ENCODE results near the gene HK2. TPM values are rescaled to one million over a fixed set of nuclear protein-coding genes. Genes with fewer than 3 reads are reported as not detected.

The HK2 gene
- total RNA-seq, 2 donors from 2014 or later = 6.9 to 13.4 TPM

DNA sequence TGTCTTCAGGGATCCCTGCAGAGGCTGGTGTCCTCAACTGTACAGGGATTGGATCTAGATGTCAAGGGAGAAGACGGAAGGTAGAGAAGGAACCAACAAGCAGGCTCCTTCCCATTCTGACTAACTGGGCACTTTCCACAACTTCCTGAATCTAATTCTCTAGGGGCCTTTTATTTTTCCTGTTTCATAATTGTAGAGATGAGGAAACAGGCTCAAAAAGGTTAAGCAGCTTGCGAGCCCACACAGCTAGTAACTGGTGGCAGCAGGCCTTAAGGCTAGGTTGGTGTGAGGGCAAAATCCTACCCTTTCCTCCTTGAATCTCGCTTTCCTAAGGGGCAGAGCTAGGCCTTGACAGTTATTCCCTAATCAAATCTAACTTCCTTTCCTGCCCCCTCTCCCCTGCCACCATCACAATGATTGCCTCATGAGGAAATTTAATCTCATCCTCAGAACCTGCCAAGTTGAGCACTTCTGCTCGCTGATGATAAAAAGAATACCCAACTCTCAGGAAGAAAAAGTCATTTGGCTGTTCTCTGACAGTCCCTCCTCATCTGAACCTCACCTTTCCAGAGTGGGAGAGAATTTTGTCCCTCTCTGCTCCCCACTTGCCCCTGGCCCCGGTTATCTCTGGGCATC is 88.8 kb downstream of the HK2 start:
- Histone ChIP-seq H3K4me3 (no peak overlapping the region), H3K9me3 (no peaks in the 10 kb centered on the region), H3K27me3 (replicated peaks; ENCODE audit: insufficient read depth) (no peaks in the 10 kb centered on the region), H3K36me3 (no peaks in the 10 kb centered on the region), H3K4me1 (ENCODE audit: control insufficient read depth in 1 of 2, low read depth in 2 of 2) (peaks cover 0 to 3% of the 10 kb centered on the region in 2 donors), H3K27ac (no peak overlapping the region)
- DNase-seq (ENCODE audit: low spot score) = no peak
- TF ChIP-seq, protein P1, sequence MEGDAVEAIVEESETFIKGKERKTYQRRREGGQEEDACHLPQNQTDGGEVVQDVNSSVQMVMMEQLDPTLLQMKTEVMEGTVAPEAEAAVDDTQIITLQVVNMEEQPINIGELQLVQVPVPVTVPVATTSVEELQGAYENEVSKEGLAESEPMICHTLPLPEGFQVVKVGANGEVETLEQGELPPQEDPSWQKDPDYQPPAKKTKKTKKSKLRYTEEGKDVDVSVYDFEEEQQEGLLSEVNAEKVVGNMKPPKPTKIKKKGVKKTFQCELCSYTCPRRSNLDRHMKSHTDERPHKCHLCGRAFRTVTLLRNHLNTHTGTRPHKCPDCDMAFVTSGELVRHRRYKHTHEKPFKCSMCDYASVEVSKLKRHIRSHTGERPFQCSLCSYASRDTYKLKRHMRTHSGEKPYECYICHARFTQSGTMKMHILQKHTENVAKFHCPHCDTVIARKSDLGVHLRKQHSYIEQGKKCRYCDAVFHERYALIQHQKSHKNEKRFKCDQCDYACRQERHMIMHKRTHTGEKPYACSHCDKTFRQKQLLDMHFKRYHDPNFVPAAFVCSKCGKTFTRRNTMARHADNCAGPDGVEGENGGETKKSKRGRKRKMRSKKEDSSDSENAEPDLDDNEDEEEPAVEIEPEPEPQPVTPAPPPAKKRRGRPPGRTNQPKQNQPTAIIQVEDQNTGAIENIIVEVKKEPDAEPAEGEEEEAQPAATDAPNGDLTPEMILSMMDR (IDR thresholded peaks at IDR 0.05) = no peak
- ATAC-seq (ENCODE audit: insufficient number of reproducible peaks, low FRiP score, low read depth) = no peak

DNA sequence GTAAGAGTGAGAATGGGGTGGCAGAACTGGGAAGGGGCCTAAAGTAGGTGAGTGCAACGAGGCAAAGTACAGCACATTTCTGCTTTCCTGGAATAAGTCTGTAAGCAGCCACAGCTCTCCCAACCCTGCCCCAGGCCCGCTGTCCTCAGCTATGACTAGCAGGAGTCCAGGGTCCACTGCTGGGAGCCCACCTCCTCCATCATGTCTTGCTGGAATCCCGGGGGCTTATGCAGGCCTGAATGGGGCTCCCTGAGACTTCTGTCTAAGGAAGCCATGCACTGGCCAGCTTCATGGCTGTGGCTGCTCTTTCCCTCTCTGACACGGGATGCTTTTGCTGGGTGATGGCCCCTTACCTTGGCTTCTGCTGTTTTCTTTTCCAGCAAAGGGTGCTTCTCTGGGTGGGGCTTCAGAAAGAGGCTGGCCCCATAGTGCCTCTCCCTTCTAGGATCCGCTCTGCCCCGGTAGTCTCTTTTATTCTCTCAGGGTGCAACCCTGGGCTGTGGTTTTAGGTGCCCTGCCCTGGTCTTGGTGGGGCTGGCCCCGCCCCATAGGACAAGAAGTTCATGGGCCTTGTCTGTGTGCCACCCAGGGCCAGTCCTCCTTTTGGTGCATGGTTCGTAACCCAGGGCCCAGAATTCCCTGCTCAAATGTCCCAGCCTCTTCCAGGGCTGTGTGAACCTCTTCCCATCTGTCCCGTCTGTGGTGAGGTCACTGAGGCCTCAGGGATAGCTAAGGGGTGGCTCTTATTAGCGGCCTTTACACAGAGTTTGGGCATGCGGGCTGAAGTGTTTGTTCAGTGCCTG is 90.7 kb downstream of the HK2 start:
- Histone ChIP-seq H3K4me3 (no peak overlapping the region), H3K4me1 (ENCODE audit: control insufficient read depth in 1 of 2, low read depth in 2 of 2) (peaks cover 0 to 3% of the 10 kb centered on the region in 2 donors), H3K27ac (no peak overlapping the region), H3K36me3 (no peaks in the 10 kb centered on the region), H3K9me3 (no peaks in the 10 kb centered on the region), H3K27me3 (replicated peaks; ENCODE audit: insufficient read depth) (no peaks in the 10 kb centered on the region)
- TF ChIP-seq, protein P1 (IDR thresholded peaks at IDR 0.05) = no peak
- no peak for ATAC-seq (ENCODE audit: insufficient number of reproducible peaks, low FRiP score, low read depth)
- no peak for DNase-seq (ENCODE audit: low spot score)

DNA sequence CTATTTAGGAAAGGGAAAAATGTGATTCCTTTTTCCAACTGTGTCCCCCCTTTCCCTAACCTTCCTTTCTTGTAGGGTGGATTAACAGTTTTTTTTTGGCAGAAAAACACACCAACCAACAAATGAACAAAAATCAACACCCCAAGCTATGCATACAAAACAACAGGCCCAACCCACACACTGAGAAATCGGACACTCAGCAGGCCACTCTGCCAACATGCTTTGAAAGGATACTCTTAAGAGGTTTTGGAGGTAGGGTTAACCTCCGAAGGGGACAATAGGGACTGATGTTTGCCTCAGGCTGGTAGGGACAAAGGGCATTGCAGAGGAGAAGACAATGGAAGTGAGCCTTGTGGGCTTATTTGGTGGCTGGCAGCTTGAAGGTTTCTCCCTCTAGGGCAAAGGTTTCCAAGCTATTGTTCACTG is 91.4 kb downstream of the HK2 start:
- Histone ChIP-seq H3K9me3 (no peaks in the 10 kb centered on the region), H3K27ac (no peak overlapping the region), H3K27me3 (replicated peaks; ENCODE audit: insufficient read depth) (no peaks in the 10 kb centered on the region), H3K4me3 (no peak overlapping the region), H3K36me3 (no peaks in the 10 kb centered on the region), H3K4me1 (ENCODE audit: control insufficient read depth in 1 of 2, low read depth in 2 of 2) (no peaks in the 10 kb centered on the region)
- no peak for DNase-seq (ENCODE audit: low spot score)
- ATAC-seq (ENCODE audit: insufficient number of reproducible peaks, low FRiP score, low read depth) = no peak
- TF ChIP-seq, protein P1 (IDR thresholded peaks at IDR 0.05) = no peak

DNA sequence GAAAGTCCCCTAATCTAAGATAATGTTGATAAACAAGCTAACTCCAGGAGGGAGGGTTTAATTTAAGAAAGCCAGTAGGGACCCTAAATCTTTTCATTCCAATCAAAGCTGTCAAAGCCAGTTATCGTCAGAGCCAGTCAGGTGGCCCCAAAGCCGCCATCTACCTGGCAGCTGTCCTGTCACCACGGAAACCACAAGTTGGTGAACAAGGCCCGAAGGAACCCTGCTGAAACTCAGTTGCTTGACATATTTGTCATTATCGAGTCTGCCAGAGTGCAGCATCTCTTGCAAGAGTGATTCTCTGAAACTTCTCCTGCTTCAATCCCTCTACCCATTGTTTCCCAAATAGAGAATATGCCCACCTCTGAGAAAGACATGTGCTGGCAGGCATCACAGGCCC is 93.7 kb downstream of the HK2 start:
- DNase-seq (ENCODE audit: low spot score) (no peak), ATAC-seq (ENCODE audit: insufficient number of reproducible peaks, low FRiP score, low read depth) (no peak)
- TF ChIP-seq, protein P1 (IDR thresholded peaks at IDR 0.05) = no peak
- Histone ChIP-seq H3K4me1 (ENCODE audit: control insufficient read depth in 1 of 2, low read depth in 2 of 2) (no peaks in the 10 kb centered on the region), H3K9me3 (no peaks in the 10 kb centered on the region), H3K27me3 (replicated peaks; ENCODE audit: insufficient read depth) (no peaks in the 10 kb centered on the region), H3K36me3 (no peaks in the 10 kb centered on the region), H3K4me3 (no peak overlapping the region), H3K27ac (no peak overlapping the region)

DNA sequence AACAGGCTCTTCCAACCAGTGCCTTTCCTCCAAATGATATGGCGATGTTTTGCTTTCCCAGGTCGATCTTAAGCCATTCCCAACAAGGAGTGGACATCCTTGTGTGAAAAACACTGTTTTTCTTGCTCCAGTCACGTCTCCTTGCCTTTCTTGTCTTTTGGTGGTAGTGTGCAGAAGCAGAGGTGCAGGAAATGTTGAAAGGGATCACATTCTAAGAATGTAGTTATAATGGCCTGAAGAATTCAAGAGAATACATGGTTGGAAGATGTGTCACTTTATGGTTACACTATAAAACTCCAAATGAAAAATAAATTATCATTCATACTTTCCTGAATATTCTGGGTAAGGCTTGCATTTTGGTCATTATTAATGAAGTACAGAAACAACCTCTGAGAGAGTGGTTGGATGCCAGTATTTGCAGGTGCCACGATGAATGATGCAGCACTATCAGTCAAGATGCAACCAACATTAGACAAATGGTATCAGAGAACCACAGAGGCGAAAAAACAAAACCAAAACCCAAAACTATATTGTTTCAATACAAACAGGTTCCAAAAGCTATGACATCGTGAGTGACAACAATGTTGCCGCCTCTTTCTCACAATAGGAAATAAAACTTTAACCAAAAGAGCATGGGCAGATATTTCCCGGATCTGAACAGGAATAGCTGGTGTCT is 97.0 kb downstream of the HK2 start:
- Histone ChIP-seq H3K27ac (no peak overlapping the region), H3K36me3 (no peaks in the 10 kb centered on the region), H3K4me3 (no peak overlapping the region), H3K9me3 (no peaks in the 10 kb centered on the region), H3K27me3 (replicated peaks; ENCODE audit: insufficient read depth) (no peaks in the 10 kb centered on the region), H3K4me1 (ENCODE audit: control insufficient read depth in 1 of 2, low read depth in 2 of 2) (no peaks in the 10 kb centered on the region)
- no peak for DNase-seq (ENCODE audit: low spot score)
- no peak for ATAC-seq (ENCODE audit: insufficient number of reproducible peaks, low FRiP score, low read depth)
- TF ChIP-seq, protein P1 (IDR thresholded peaks at IDR 0.05) = no peak
